Lower lobe of right lung (tissue), 2 donors: ENCODE results near the gene PHIP. TPM values are rescaled to one million over a fixed set of nuclear protein-coding genes. Genes with fewer than 3 reads are reported as not detected.

ENCODE experiments used
- ATAC-seq, 2 donors: fragments of 200-7000 bp; cut with Tn5 transposase; one replicate each; pipeline ENCODE4 v1.9.1; 2020 to 2022; ENCODE audit warnings: mild to moderate bottlenecking in 2 of 2, moderate library complexity in 2 of 2
- DNase-seq: peaks from one replicate; pipeline ENCODE4 v3.0.0-alpha.2; 2020
- H3K27ac ChIP-seq: fragments of 200-600 bp; one replicate; pipeline ENCODE4 v1.8.0; 2022
- H3K27me3 ChIP-seq: fragments of 200-600 bp; one replicate; pipeline ENCODE4 v1.8.0; 2022; ENCODE audit warnings: low read depth
- H3K36me3 ChIP-seq: fragments of 200-600 bp; one replicate; pipeline ENCODE4 v1.8.0; 2022; ENCODE audit warnings: mild to moderate bottlenecking
- H3K4me1 ChIP-seq: fragments of 200-600 bp; one replicate; pipeline ENCODE4 v1.8.0; 2022
- H3K4me3 ChIP-seq: fragments of 200-600 bp; one replicate; pipeline ENCODE4 v1.8.0; 2022; ENCODE audit warnings: mild to moderate bottlenecking
- H3K9me3 ChIP-seq: fragments of 200-600 bp; one replicate; pipeline ENCODE4 v1.8.0; 2022
- CTCF ChIP-seq: fragments of 200-600 bp; IDR thresholded peaks from one replicate; pipeline ENCODE4 v1.8.0; 2022; ENCODE audit warnings: antibody characterized with exemption, mild to moderate bottlenecking
- intact Hi-C: fragments of 100-400 bp; cut with DNase I; formaldehyde crosslinking; loops from one replicate; pipeline ENCODE4 v1.11.0; 2022
- total RNA-seq: library from RNA; stranded (reverse); fragmentation: NEBNext Ultra II Directional; extraction: Animal tissue kit (Norgen Biotek cat#: 25700); gene quantifications from one replicate; pipeline ENCODE4 v1.2.1, GENCODE V29; 2021
- donor health status: DM: no; HTN: yes; CAD: no; lungs with severe emphysema.

The PHIP gene
- total RNA-seq, 1 donor from 2014 or later: 35.6 TPM

- H3K4me1 ChIP-seq: peaks cover 13% of the 10 kb centered on the region
- no peak overlapping the region for H3K4me3 ChIP-seq
- no peak overlapping the region for H3K27ac ChIP-seq
- intact Hi-C loops: loop anchor here (10.0 kb wide), 1 partner anchor 150 kb away; the partner anchor contains the start of gene HMGN3
- no peaks in the 10 kb centered on the region for H3K27me3 ChIP-seq
- ATAC-seq (no peak), DNase-seq (no peak)
- TF ChIP-seq CTCF: no peak
- H3K36me3 ChIP-seq: no peaks in the 10 kb centered on the region
- no peaks in the 10 kb centered on the region for H3K9me3 ChIP-seq
Measured at GRCh38 chr6:79084693-79085092, 6.6 kb upstream of the PHIP start.

- no peak overlapping the region for H3K4me3 ChIP-seq
Measured at GRCh38 chr6:79082304-79082703, 4.2 kb upstream of the PHIP start.

GRCh38 chr6:79081663-79082062 lies 3.6 kb upstream of the PHIP start:
- H3K4me1 ChIP-seq: peaks cover 20% of the 10 kb centered on the region
- no peak overlapping the region for H3K4me3 ChIP-seq
- no peak overlapping the region for H3K27ac ChIP-seq
- no peak for DNase-seq
- H3K36me3 ChIP-seq: no peaks in the 10 kb centered on the region
- H3K27me3 ChIP-seq: no peaks in the 10 kb centered on the region
- no peaks in the 10 kb centered on the region for H3K9me3 ChIP-seq
- no peak for ATAC-seq
- TF ChIP-seq CTCF: no peak
- intact Hi-C loops: loop anchor here (10.0 kb wide), 1 partner anchor 153 kb away; the partner anchor contains the start of gene HMGN3

More at GRCh38 chr6:79082304-79082703, 4.2 kb upstream of the PHIP start:
- ATAC-seq (no peak), DNase-seq (no peak)
- TF ChIP-seq CTCF: no peak
- no peaks in the 10 kb centered on the region for H3K27me3 ChIP-seq
- no peaks in the 10 kb centered on the region for H3K9me3 ChIP-seq
- no peak overlapping the region for H3K27ac ChIP-seq
- H3K4me1 ChIP-seq: peaks cover 20% of the 10 kb centered on the region
- intact Hi-C loops: loop anchor here (10.0 kb wide), 1 partner anchor 152 kb away; the partner anchor contains the start of gene HMGN3
- H3K36me3 ChIP-seq: no peaks in the 10 kb centered on the region

- no peaks in the 10 kb centered on the region for H3K9me3 ChIP-seq
- no peaks in the 10 kb centered on the region for H3K27me3 ChIP-seq
- intact Hi-C loops: loop anchor here (10.0 kb wide), 1 partner anchor 155 kb away; the partner anchor contains the start of gene HMGN3
- peak overlapping the region; percentile 78 for H3K4me3 ChIP-seq
- no peaks in the 10 kb centered on the region for H3K36me3 ChIP-seq
- DNase-seq (no peak), ATAC-seq (no peak)
- H3K27ac ChIP-seq: peak overlapping the region; percentile 96
- peaks cover 32% of the 10 kb centered on the region for H3K4me1 ChIP-seq
- TF ChIP-seq CTCF: no peak
Measured at GRCh38 chr6:79079561-79080041, 1.5 kb upstream of the PHIP start.

GRCh38 chr6:79077715-79078074 lies 359 bp downstream of the PHIP start:
- no peak for TF ChIP-seq CTCF

More at GRCh38 chr6:79077715-79078074, 359 bp downstream of the PHIP start:
- H3K27ac ChIP-seq: peak overlapping the region; percentile 96
- H3K9me3 ChIP-seq: no peaks in the 10 kb centered on the region
- DNase-seq (peak; percentile 73), ATAC-seq (peak; percentile 61 to 67)
- no peaks in the 10 kb centered on the region for H3K27me3 ChIP-seq
- H3K4me1 ChIP-seq: peaks cover 36% of the 10 kb centered on the region
- intact Hi-C loops: no loop called here
- peaks cover 3% of the 10 kb centered on the region for H3K36me3 ChIP-seq
- peak overlapping the region; percentile 78 for H3K4me3 ChIP-seq
